Stomach (tissue), 4 donors: ENCODE measurements around the gene SULF2.

Experiments used
- CTCF ChIP-seq, 7 experiments: fragments of 450-650 bp in 4 of 7; fragments of 200-600 bp in 3 of 7; sonication (generic) in 3 of 7; IDR thresholded peaks; one replicate each; pipeline ENCODE4 v1.5.1; 2016 to 2019; ENCODE audit warnings: antibody characterized with exemption in 7 of 7, control low read depth in 2 of 7, mild to moderate bottlenecking in 1 of 7
- EP300 ChIP-seq: sonication (generic); formaldehyde crosslinking; IDR thresholded peaks from one replicate; pipeline ENCODE4 v1.6.1; 2017; ENCODE audit warnings: antibody characterized with exemption
- POLR2A ChIP-seq, 4 donors: fragments of 450-650 bp; IDR thresholded peaks; one replicate each; pipeline ENCODE4 v1.6.1; 2016; ENCODE audit warnings: antibody characterized with exemption in 4 of 4, control low read depth in 2 of 4, mild to moderate bottlenecking in 1 of 4, moderate library complexity in 1 of 4

DNA sequence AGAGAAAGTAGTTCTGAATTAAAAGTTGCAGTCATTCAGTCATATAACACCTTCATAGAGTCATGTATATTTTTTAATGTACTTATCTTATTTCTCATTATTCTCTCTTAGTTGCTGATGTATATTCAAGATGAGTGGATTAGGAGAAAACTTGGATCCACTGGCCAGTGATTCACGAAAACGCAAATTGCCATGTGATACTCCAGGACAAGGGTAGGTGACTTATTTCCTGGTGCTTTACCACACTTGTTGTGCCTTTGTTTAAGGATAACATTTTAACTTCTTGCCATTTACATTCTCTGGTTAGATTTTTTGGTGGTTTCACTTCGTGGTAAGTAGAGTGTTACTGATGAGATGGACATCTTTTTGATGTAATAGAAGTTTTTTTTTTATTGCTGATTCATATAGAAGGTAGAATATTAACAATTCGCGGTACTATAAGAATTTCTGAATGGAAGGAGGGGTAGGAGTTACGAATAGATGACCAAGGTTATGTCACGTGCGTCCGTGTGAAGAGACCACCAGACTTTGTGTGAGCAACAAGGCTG lies 163.1 kb downstream of the SULF2 start:
- TF ChIP-seq EP300 (no peak), CTCF (IDR thresholded peaks at IDR 0.05) (no peak), POLR2A (IDR thresholded peaks at IDR 0.05) (no peak)
